H1 (cell line): ENCODE data around the gene NFAM1. TPM values are rescaled to one million over a fixed set of nuclear protein-coding genes. Genes with fewer than 3 reads are reported as not detected.

Experiments
- CEBPB ChIP-seq: IDR thresholded peaks from 2 replicates; pipeline ENCODE4 v1.6.1; 2012; ENCODE audit warnings: low read depth, low read length
- EP300 ChIP-seq, 2 experiments: IDR thresholded peaks; 1 replicate in 1 of 2; 2 replicates in 1 of 2; pipeline ENCODE4 v1.6.1; 2011 to 2012; ENCODE audit warnings: low read depth in 2 of 2, low read length in 2 of 2, mild to moderate bottlenecking in 2 of 2, borderline replicate concordance in 1 of 2, inconsistent platforms in 1 of 2, moderate library complexity in 1 of 2
- GTF2F1 ChIP-seq: IDR thresholded peaks from 2 replicates; pipeline ENCODE4 v1.6.1; 2012; ENCODE audit warnings: low read depth, low read length, improper control_type of control experiment, borderline replicate concordance
- POU5F1 ChIP-seq: IDR thresholded peaks from 2 replicates; pipeline ENCODE4 v1.6.1; 2011; ENCODE audit warnings: low read depth, mild to moderate bottlenecking, low read length, moderate library complexity
- SIX5 ChIP-seq: IDR thresholded peaks from 2 replicates; pipeline ENCODE4 v1.6.1; 2011; ENCODE audit warnings: mild to moderate bottlenecking, low read depth, low read length
- SP4 ChIP-seq: IDR thresholded peaks from 2 replicates; pipeline ENCODE4 v1.6.1; 2012; ENCODE audit warnings: low read length, inconsistent platforms
- TEAD4 ChIP-seq: IDR thresholded peaks from 2 replicates; pipeline ENCODE4 v1.6.1; 2012; ENCODE audit warnings: low read depth, low read length, inconsistent platforms, mixed read lengths
- polyA plus RNA-seq, 7 experiments: library from polyadenylated mRNA; depleted of rRNA in 3 of 7; stranded (reverse) in 5 of 7; unstranded in 2 of 7; fragments of >200 nt in 5 of 7; fragments of 200-250 nt in 2 of 7; gene quantifications; 1 replicate in 5 of 7; 2 replicates in 1 of 7; 4 replicates in 1 of 7; pipeline versions ENCODE4 v1.2.1 to v1.2.3, GENCODE V29; 2011 to 2013; ENCODE audit warnings: missing spikeins in 2 of 7, mixed read lengths in 2 of 7
- total RNA-seq: library from RNA; stranded (reverse); fragmentation: NEBNext Ultra II Directional; extraction: Animal tissue kit (Norgen Biotek cat#: 25700); gene quantifications from 2 replicates; pipeline ENCODE4 v1.2.1, GENCODE V29; 2021

NFAM1 gene
- total and polyA plus RNA-seq, 2 of the 8 experiments (the other 6 are each of a cell fraction or from before 2014, with no cell fraction given): 0.62 to 0.73 TPM

DNA sequence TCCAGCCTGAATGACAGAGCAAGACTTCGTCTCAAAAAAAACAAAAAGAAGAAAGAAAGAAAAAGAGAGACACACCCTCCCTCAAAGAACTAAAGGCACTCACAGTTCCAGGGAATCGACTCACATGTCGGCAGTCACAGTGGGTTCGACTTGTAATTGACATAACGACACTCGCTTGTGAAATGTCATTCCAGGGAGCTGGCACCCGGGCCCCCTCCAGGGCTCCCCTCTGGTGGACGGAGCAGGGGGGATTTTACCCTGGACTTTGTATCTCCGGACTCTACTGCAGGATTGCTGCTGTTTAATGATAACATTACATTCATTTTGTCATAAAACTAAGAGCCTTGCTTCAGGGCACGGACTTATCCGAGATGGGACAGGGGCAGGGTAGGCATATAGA, 18.2 kb downstream of the NFAM1 start (continued):
- TF ChIP-seq POU5F1: no peak
- TF ChIP-seq CEBPB: no peak
- no peak for TF ChIP-seq EP300 (IDR thresholded peaks at IDR 0.05; ENCODE audit: borderline replicate concordance in 1 of 2, low read depth in 2 of 2, low read length in 2 of 2)
- TF ChIP-seq GTF2F1: no peak
- no peak for TF ChIP-seq SIX5
- no peak for TF ChIP-seq TEAD4
- TF ChIP-seq SP4: no peak
